Natural killer cell (primary cell): ENCODE results near the gene FRS3. TPM values are rescaled to one million over a fixed set of nuclear protein-coding genes. Genes with fewer than 3 reads are reported as not detected.
A peak's percentile ranks its signal among the peaks of the same experiment; 100 is the strongest.

ENCODE experiments used
- ATAC-seq, 3 donors: fragments of 150-1000 bp in 2 of 3; fragments of 200-7000 bp in 1 of 3; cut with Tn5 transposase; 1 replicate in 1 of 3; 2 replicates in 2 of 3; pipeline ENCODE4 v1.10.0; 2021; ENCODE audit warnings: mild to moderate bottlenecking in 2 of 3, moderate library complexity in 2 of 3
- DNase-seq, 2 donors: peaks; one replicate each; pipeline versions ENCODE4 v3.0.0 to v3.0.0-alpha.2; 2013 to 2021; ENCODE audit warnings: mixed read lengths in 1 of 2
- H3K27ac ChIP-seq: one replicate; pipeline ENCODE4 v1.5.1; 2013; ENCODE audit warnings: mild to moderate bottlenecking, low read length
- H3K27me3 ChIP-seq: one replicate; pipeline ENCODE4 v1.6.1; 2013; ENCODE audit warnings: low read length; ENCODE audit not compliant: control insufficient read depth, insufficient read depth
- H3K36me3 ChIP-seq: one replicate; pipeline ENCODE4 v1.6.1; 2013; ENCODE audit warnings: low read length; ENCODE audit not compliant: control insufficient read depth, insufficient read depth
- H3K4me1 ChIP-seq: one replicate; pipeline ENCODE4 v1.6.1; 2013; ENCODE audit warnings: low read length; ENCODE audit not compliant: control insufficient read depth, insufficient read depth
- H3K4me3 ChIP-seq: one replicate; pipeline ENCODE4 v1.5.1; 2013; ENCODE audit warnings: low read length
- H3K9me3 ChIP-seq: one replicate; pipeline ENCODE4 v1.6.1; 2013; ENCODE audit warnings: low read length; ENCODE audit not compliant: control insufficient read depth, insufficient read depth
- H3K27ac Mint-ChIP-seq, 2 donors: one replicate each; pipeline ENCODE4 v1.8.0; 2022; ENCODE audit warnings: mild to moderate bottlenecking in 2 of 2, mixed read lengths in 2 of 2, moderate library complexity in 1 of 2
- H3K27me3 Mint-ChIP-seq, 2 donors: one replicate each; pipeline ENCODE4 v1.8.0; 2022; ENCODE audit warnings: low read depth in 2 of 2, mixed read lengths in 2 of 2
- H3K36me3 Mint-ChIP-seq: one replicate; pipeline ENCODE4 v1.8.0; 2022; ENCODE audit warnings: mixed read lengths
- H3K4me1 Mint-ChIP-seq, 2 donors: one replicate each; pipeline ENCODE4 v1.8.0; 2022; ENCODE audit warnings: mixed read lengths in 2 of 2
- H3K4me3 Mint-ChIP-seq: one replicate; pipeline ENCODE4 v1.8.0; 2022; ENCODE audit warnings: mild to moderate bottlenecking, moderate library complexity, mixed read lengths
- H3K9me3 Mint-ChIP-seq, 2 donors: one replicate each; pipeline ENCODE4 v1.8.0; 2022; ENCODE audit warnings: mixed read lengths in 2 of 2
- WGBS: methylation state at CpG from one replicate; pipeline ENCODE4 v1.1.7; 2013; ENCODE audit warnings: missing lambda C conversion rate; ENCODE audit not compliant: insufficient coverage; 5-methylcytosine and 5-hydroxymethylcytosine counted together
- intact Hi-C: fragments of 100-400 bp; cut with micrococcal nuclease; formaldehyde crosslinking; loops from one replicate; pipeline ENCODE4 v1.14.2; 2022
- total RNA-seq, 4 donors: library from RNA; stranded (reverse); fragments of 120-200 nt in 1 of 4; gene quantifications; one replicate each; pipeline versions ENCODE4 v1.2.3 to v1.2.4, GENCODE V29; 2013 to 2022
- TF ChIP-seq, protein P1 (sequence below): fragments of 200-600 bp; IDR thresholded peaks from one replicate; pipeline ENCODE4 v1.8.0; 2022; ENCODE audit warnings: antibody characterized with exemption

Gene FRS3
- total RNA-seq, 3 donors from 2014 or later (not counting 1 experiment from before 2014, with no cell fraction given): 4.5 to 5.7 (median 5.4) TPM

DNA sequence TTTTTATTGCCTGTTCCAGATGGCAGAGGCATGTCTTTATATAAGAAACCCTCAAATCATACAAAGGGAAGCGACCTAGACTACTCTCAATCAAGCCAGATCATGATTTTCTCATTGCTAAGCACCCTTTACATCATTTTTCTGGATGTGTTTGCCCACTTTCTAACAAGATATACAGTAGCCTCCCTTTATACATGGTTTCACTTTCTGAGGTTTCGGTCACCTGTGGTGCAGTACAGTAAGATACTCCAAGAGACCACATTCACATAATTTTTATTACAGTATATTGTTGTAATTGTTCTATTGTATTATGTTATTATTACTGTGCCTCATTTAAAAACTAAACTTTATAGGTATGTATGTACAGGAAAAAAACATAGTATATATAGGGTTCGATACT, 31.4 kb upstream of the FRS3 start:
- Histone ChIP-seq H3K9me3 (no peaks in the 10 kb centered on the region), H3K36me3 (no peaks in the 10 kb centered on the region), H3K27me3 (no peaks in the 10 kb centered on the region), H3K4me3 (no peak overlapping the region), H3K27ac (no peak overlapping the region), H3K4me1 (no peaks in the 10 kb centered on the region)
- Mint-ChIP-seq H3K9me3 (no peaks in the 10 kb centered on the region), H3K27me3 (no peaks in the 10 kb centered on the region), H3K36me3 (no peaks in the 10 kb centered on the region), H3K27ac (no peak overlapping the region), H3K4me1 (no peaks in the 10 kb centered on the region), H3K4me3 (no peak overlapping the region)
- WGBS: 98% methylated on average over 2 of the region's 3 CpGs
- no peak for DNase-seq
- intact Hi-C loops: no loop called here
- ATAC-seq: no peak
- TF ChIP-seq, protein P1, sequence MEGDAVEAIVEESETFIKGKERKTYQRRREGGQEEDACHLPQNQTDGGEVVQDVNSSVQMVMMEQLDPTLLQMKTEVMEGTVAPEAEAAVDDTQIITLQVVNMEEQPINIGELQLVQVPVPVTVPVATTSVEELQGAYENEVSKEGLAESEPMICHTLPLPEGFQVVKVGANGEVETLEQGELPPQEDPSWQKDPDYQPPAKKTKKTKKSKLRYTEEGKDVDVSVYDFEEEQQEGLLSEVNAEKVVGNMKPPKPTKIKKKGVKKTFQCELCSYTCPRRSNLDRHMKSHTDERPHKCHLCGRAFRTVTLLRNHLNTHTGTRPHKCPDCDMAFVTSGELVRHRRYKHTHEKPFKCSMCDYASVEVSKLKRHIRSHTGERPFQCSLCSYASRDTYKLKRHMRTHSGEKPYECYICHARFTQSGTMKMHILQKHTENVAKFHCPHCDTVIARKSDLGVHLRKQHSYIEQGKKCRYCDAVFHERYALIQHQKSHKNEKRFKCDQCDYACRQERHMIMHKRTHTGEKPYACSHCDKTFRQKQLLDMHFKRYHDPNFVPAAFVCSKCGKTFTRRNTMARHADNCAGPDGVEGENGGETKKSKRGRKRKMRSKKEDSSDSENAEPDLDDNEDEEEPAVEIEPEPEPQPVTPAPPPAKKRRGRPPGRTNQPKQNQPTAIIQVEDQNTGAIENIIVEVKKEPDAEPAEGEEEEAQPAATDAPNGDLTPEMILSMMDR: no peak

- Mint-ChIP-seq H3K36me3 (no peaks in the 10 kb centered on the region), H3K27ac (no peak overlapping the region), H3K4me3 (no peak overlapping the region), H3K4me1 (no peaks in the 10 kb centered on the region), H3K9me3 (no peaks in the 10 kb centered on the region), H3K27me3 (no peaks in the 10 kb centered on the region)
- intact Hi-C loops: no loop called here
- 97% methylated on average over 74 of the region's 74 CpGs for WGBS
- Histone ChIP-seq H3K9me3 (no peaks in the 10 kb centered on the region), H3K36me3 (peaks cover 5% of the 10 kb centered on the region), H3K27ac (no peak overlapping the region), H3K27me3 (no peaks in the 10 kb centered on the region), H3K4me3 (no peak overlapping the region), H3K4me1 (no peaks in the 10 kb centered on the region)
- TF ChIP-seq, protein P1: no peak
- no peak for ATAC-seq
- no peak for DNase-seq
Measured at GRCh38 chr6:41805830-41806774, 26.4 kb upstream of the FRS3 start.

DNA sequence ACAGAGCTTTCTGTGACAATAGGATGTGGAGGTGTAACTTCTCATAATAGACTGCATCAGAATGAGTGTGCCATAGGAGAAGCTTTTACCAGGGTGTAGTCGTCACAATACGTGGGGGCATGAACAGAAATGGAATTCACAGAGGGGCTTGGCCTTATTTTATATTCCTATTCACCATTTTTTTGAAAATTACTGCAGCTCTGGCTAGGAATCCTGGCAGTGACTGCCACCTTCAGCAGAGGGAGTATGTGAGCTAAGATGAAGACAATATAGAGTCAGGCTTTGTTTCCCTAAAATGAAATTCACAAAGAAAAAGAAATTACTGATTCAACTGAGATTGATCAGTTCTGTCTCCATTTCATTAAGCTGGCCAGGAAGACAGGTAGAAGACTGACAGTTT, 21.7 kb upstream of the FRS3 start:
- H3K27me3 ChIP-seq: no peaks in the 10 kb centered on the region
- 81% methylated on average over 2 of the region's 2 CpGs for WGBS
- H3K36me3 ChIP-seq: peaks cover 6% of the 10 kb centered on the region
- peak in 1 of 2 donors; percentile 19 for DNase-seq
- H3K9me3 Mint-ChIP-seq: no peaks in the 10 kb centered on the region
- no peaks in the 10 kb centered on the region for H3K36me3 Mint-ChIP-seq
- TF ChIP-seq, protein P1: no peak
- H3K4me3 ChIP-seq: no peak overlapping the region
- intact Hi-C loops: no loop called here
- no peak overlapping the region for H3K27ac Mint-ChIP-seq
- no peaks in the 10 kb centered on the region for H3K4me1 Mint-ChIP-seq
- no peak overlapping the region for H3K27ac ChIP-seq
- H3K4me1 ChIP-seq: no peaks in the 10 kb centered on the region
- ATAC-seq: no peak
- no peaks in the 10 kb centered on the region for H3K27me3 Mint-ChIP-seq
- no peak overlapping the region for H3K4me3 Mint-ChIP-seq
- no peaks in the 10 kb centered on the region for H3K9me3 ChIP-seq
